GM21529 (cell line): Measurements from ENCODE around the gene KDM3B.
A peak's percentile ranks its signal among the peaks of the same experiment; 100 is the strongest.
"Not testable (repeated sequence)": the region's sequence is repeated elsewhere in the genome, so short reads cannot be mapped to it uniquely, and the experiment has no call there.

Source experiments
- ATAC-seq: cut with Tn5 transposase; IDR thresholded peaks from one replicate; pipeline ENCODE4 v1.9.1; 2021; ENCODE audit not compliant: unreplicated experiment

The KDM3B gene

GRCh38 chr5:138352071-138352721 lies at the start of gene KDM3B:
KDM3B (plus strand) TSS chr5:138352685; CDS start chr5:138352796, 111 bp downstream.
- peak; percentile 69 for ATAC-seq

GRCh38 chr5:138303372-138303771 lies 49.1 kb upstream of the KDM3B start:
- no peak for ATAC-seq

GRCh38 chr5:138305797-138306196 lies 46.7 kb upstream of the KDM3B start:
- no peak for ATAC-seq

GRCh38 chr5:138315751-138316278 lies 36.7 kb upstream of the KDM3B start:
- no peak for ATAC-seq

GRCh38 chr5:138316355-138316754 lies 36.1 kb upstream of the KDM3B start:
- ATAC-seq, result no peak

- not testable (repeated sequence) for ATAC-seq
Measured at GRCh38 chr5:138318211-138318610, 34.3 kb upstream of the KDM3B start.

- no peak for ATAC-seq
Measured at GRCh38 chr5:138330813-138331448, 21.6 kb upstream of the KDM3B start.

- ATAC-seq, result peak; percentile 99
Measured at GRCh38 chr5:138331449-138332368, 20.8 kb upstream of the KDM3B start, which contains the start of gene CDC25C. CDC25C (minus strand) TSS chr5:138331804; CDS start chr5:138331180, 624 bp downstream.

- no peak for ATAC-seq
Measured at GRCh38 chr5:138334867-138335447, 17.5 kb upstream of the KDM3B start.

GRCh38 chr5:138336952-138337684 lies 15.4 kb upstream of the KDM3B start:
- peak; percentile 9 for ATAC-seq

GRCh38 chr5:138337685-138338410 lies 14.6 kb upstream of the KDM3B start, which contains the start of gene FAM53C:
FAM53C (plus strand) TSS chr5:138338266; CDS start chr5:138341336, 3,070 bp downstream.
- peak; percentile 81 for ATAC-seq

- peak; percentile 6 for ATAC-seq
Measured at GRCh38 chr5:138338411-138339090, 13.9 kb upstream of the KDM3B start.

- ATAC-seq, result no peak
Measured at GRCh38 chr5:138339091-138339456, 13.4 kb upstream of the KDM3B start.

GRCh38 chr5:138339464-138339863 lies 13.0 kb upstream of the KDM3B start:
- ATAC-seq, result no peak

GRCh38 chr5:138340008-138340407 lies 12.5 kb upstream of the KDM3B start:
- no peak for ATAC-seq

- ATAC-seq, result no peak
Measured at GRCh38 chr5:138344887-138345622, 7.4 kb upstream of the KDM3B start.

- ATAC-seq, result no peak
Measured at GRCh38 chr5:138346889-138347288, 5.6 kb upstream of the KDM3B start.

- ATAC-seq, result no peak
Measured at GRCh38 chr5:138349852-138350562, 2.5 kb upstream of the KDM3B start.
